Measurements from ENCODE around the gene COMMD7.

The COMMD7 gene

GRCh38 chr20:32672982-32673851, 70.0 kb downstream of the COMMD7 start:
- no peak for DNase-seq

GRCh38 chr20:32672394-32672981, 70.8 kb downstream of the COMMD7 start:
- DNase-seq = no peak

- DNase-seq = no peak
Measured at GRCh38 chr20:32670773-32671455, 72.4 kb downstream of the COMMD7 start.

- DNase-seq = no peak
Measured at GRCh38 chr20:32667027-32667426, 76.2 kb downstream of the COMMD7 start.

- DNase-seq = no peak
Measured at GRCh38 chr20:32664678-32665159, 78.5 kb downstream of the COMMD7 start.

- DNase-seq = no peak
Measured at GRCh38 chr20:32664012-32664677, 79.1 kb downstream of the COMMD7 start.

- no peak for DNase-seq
Measured at GRCh38 chr20:32663335-32664011, 79.8 kb downstream of the COMMD7 start.

GRCh38 chr20:32661820-32662528, 81.3 kb downstream of the COMMD7 start:
- no peak for DNase-seq

- DNase-seq = no peak
Measured at GRCh38 chr20:32660661-32661060, 82.6 kb downstream of the COMMD7 start.

- DNase-seq = no peak
Measured at GRCh38 chr20:32656827-32657226, 86.4 kb downstream of the COMMD7 start.

GRCh38 chr20:32655903-32656512, 87.3 kb downstream of the COMMD7 start:
- DNase-seq = no peak

- DNase-seq = peak; percentile 84
Measured at GRCh38 chr20:32652739-32653526, 90.3 kb downstream of the COMMD7 start.
